Natural killer cell treated with Interleukin-12 subunit alpha and Interleukin-12 subunit beta and Interleukin-15 and Interleukin-18, amount 100 ng/mL, for 72 hours (primary cell): ENCODE data around the gene ANKMY1. TPM values are rescaled to one million over a fixed set of nuclear protein-coding genes. Genes with fewer than 3 reads are reported as not detected.

Source experiments
- ATAC-seq, 2 donors: fragments of 150-1000 bp; cut with Tn5 transposase in 1 of 2; sonication (Bioruptor Pico), chemical (Tn5 transposase) in 1 of 2; 2 replicates each; pipeline ENCODE4 v1.10.0; 2021
- DNase-seq: peaks from one replicate; pipeline ENCODE4 v3.0.0; 2022; ENCODE audit warnings: low spot score
- H3K27ac Mint-ChIP-seq, 2 donors: 1 replicate in 1 of 2; 2 replicates in 1 of 2; pipeline ENCODE4 v1.8.0; 2022; ENCODE audit warnings: mixed read lengths in 2 of 2, mild to moderate bottlenecking in 1 of 2, moderate library complexity in 1 of 2
- H3K27me3 Mint-ChIP-seq, 2 donors: 1 replicate in 1 of 2; 2 replicates in 1 of 2; pipeline ENCODE4 v1.8.0; 2022; ENCODE audit warnings: mixed read lengths in 2 of 2
- H3K36me3 Mint-ChIP-seq: one replicate; pipeline ENCODE4 v1.8.0; 2022; ENCODE audit warnings: mixed read lengths
- H3K4me1 Mint-ChIP-seq, 2 donors: 1 replicate in 1 of 2; 2 replicates in 1 of 2; pipeline ENCODE4 v1.8.0; 2022; ENCODE audit warnings: low read depth in 2 of 2, mixed read lengths in 2 of 2, mild to moderate bottlenecking in 1 of 2
- H3K4me3 Mint-ChIP-seq: one replicate; pipeline ENCODE4 v1.8.0; 2022; ENCODE audit warnings: mixed read lengths
- H3K9me3 Mint-ChIP-seq: 2 replicates; pipeline ENCODE4 v1.8.0; 2022; ENCODE audit warnings: mixed read lengths
- total RNA-seq, 2 donors: library from RNA; stranded (reverse); gene quantifications; one replicate each; pipeline ENCODE4 v1.2.3, GENCODE V29; 2022

ANKMY1 gene
- total RNA-seq, 2 donors from 2014 or later: 13.0 to 40.9 TPM

DNA sequence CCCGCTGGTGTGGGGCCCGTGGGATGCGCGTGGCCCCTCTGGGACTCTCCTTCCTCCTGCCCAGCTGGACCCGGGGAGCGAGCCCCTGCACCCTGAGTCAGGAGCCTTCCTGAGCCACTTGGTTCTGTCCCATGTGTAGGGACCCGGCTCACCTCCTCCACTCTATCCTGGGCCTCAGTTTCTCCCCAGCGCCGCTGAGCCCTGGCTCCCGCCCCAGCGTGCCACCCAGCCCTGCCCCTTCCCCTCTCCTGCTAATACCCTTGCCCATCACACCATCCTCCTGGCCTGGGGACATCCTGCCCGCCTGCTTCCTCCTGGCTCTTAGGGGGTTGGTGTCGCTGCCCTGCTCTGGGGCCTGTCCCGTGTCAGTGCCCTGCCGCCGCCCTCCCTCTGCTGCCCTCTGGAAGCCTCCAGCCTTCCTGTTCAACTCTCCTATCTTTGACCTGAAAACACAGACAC, 97.5 kb downstream of the ANKMY1 start:
- Mint-ChIP-seq H3K4me1 (no peaks in the 10 kb centered on the region), H3K27ac (no peak overlapping the region), H3K27me3 (peaks cover 0 to 3% of the 10 kb centered on the region in 2 donors), H3K36me3 (no peaks in the 10 kb centered on the region), H3K9me3 (no peaks in the 10 kb centered on the region), H3K4me3 (no peak overlapping the region)
- no peak for DNase-seq
- no peak for ATAC-seq

DNA sequence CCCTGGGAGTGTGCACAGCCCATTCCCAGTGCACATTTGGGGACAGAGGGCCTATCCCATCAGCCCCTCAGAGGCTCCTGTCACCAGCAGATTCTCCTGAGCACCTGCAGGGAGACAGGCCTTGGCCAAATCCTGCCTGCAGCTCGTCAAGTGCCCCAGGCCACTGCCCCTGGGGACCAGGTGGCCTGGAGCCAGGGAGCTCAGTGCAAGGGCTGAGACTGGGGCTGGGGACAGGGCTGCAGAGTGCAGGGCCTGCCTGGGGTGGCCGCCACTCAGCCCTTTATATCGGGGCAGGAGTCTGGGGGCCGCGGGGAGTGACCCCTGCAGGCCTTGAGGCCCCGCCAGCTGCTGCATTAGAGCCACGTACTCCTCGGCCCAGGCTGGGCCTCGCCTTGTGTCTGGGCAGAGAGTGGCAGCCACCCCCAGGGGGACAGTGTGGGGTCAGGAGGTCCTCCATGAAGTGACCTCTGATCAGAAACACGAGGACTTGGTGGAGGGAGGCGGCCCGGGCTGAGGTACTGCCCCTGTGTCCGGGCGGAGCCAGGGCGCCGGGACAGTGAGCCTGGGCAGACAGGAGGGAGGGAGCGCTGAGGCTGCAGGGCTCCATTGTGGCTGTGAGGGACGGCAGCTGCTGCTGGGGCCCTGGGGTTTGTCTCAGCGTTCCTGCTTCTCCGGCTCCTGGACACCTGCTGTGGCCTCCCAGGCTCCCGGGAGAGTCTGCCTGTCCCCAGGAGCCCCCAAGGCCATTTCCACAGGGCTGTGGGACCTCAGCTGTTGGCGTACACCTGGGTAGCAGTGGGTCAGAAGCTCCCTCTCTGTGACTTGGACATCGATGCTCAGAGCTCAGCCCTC, 98.2 kb downstream of the ANKMY1 start:
- Mint-ChIP-seq H3K4me1 (peaks cover 0 to 4% of the 10 kb centered on the region in 2 donors), H3K27me3 (peaks cover 5 to 8% of the 10 kb centered on the region in 2 donors), H3K27ac (no peak overlapping the region), H3K9me3 (no peaks in the 10 kb centered on the region), H3K36me3 (no peaks in the 10 kb centered on the region), H3K4me3 (no peak overlapping the region)
- ATAC-seq (no peak), DNase-seq (no peak)

DNA sequence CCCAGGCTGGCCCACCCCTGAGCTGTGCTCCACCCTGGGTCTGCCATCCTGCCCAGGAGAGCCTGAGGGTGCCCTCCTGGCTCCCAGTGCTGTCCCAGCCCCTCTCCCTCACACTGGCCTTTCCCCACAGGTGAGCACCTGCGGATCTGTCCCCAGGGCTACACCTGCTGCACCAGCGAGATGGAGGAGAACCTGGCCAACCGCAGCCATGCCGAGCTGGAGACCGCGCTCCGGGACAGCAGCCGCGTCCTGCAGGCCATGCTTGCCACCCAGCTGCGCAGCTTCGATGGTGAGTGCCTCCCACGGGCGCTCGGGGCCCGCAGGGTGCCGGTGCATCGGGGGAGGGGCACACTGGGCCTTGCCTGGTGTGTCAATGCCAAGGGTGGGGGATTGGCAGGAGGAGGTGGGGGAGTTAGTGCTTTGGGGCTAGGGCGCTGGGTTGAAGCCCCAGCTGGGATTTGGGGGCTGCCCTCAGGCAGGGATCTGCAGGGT, 98.8 kb downstream of the ANKMY1 start:
- ATAC-seq (no peak), DNase-seq (no peak)
- Mint-ChIP-seq H3K27ac (no peak overlapping the region), H3K4me1 (peaks cover 0 to 8% of the 10 kb centered on the region in 2 donors), H3K27me3 (peaks cover 9 to 10% of the 10 kb centered on the region in 2 donors), H3K36me3 (no peaks in the 10 kb centered on the region), H3K9me3 (no peaks in the 10 kb centered on the region), H3K4me3 (no peak overlapping the region)

DNA sequence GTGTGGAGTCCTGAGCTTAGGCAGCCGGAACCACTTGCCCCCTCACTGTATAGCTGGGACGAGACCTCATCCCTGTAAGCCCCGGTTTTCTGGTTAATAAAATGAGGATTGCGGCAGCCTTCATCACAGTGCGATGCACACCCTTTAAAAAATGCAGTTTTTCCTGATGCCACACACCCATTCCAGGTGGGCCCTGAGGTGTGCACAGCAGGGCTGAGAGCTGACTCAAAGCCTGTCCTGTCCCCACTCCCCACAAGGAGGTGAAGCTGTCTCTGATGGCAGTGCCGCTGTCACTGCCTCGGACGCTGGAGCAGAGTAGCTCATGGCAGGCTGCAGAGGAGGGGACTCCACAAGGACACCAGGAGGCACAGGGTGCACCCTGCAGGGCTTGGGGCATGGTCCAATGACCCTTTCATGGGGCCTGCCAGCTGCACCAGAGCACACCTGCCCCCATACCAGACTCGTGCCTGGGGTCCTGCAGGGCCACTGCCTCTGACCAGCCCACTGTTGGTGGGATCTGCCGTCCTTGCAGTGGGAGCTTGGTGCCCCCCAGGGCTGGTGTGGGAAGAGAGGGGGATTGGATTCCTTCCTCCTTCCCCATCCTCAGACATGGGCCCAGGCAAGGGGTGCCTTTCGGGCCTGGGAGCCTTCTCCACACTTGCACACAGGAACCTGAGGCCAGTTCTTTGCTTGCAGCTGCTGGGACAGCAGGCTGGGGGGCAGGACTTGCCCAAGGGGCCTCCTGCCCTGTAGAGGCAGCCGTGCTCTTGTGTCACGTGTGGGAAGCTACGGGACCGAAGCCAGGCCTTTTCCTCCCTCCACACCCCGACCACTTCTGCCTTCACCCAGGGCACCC, 99.5 kb downstream of the ANKMY1 start:
- Mint-ChIP-seq H3K4me1 (peaks cover 0 to 9% of the 10 kb centered on the region in 2 donors), H3K27me3 (peaks cover 9 to 10% of the 10 kb centered on the region in 2 donors), H3K27ac (no peak overlapping the region), H3K36me3 (no peaks in the 10 kb centered on the region), H3K4me3 (no peak overlapping the region), H3K9me3 (no peaks in the 10 kb centered on the region)
- DNase-seq: no peak
- ATAC-seq: no peak

DNA sequence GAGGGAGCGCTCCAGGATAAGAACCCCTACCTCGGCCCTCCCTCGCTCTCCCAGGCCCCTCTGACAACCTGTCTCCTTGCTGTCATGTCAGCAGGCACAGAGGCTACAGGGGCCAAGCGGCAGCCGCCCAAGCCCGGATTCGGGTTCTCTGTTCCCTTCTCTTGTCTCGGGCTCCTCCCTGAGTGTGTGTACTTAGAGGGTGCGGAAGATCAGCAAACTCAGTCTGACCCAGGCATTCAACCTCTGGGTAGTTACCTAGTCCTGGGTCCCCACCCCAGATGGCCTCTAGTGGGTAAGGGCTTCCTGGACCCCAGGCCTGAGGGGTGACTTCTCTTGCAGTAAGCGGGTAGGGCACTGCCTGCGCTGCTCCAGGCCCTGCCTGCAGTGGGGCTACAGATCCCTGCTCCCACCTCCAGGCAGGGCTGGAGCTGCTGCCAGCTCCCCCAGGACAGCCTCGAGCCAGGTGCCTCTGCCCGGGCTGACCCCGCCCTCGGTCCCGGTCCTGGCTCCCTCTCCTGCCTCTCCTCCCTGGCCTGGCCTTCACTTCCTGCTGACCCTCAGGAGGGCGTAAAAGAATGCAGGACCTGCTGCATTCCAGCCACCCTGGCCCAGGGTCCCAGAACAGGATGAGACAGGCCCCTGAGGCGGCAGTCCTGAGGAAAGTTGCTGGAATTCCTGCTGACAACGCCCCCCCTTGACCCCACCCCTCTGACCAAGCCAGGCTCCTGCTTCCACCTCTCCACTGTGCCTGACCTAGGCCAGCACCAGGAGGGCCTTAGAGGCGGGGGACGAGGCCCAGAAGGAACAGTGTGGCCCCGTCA, 100.4 kb downstream of the ANKMY1 start:
- H3K9me3 Mint-ChIP-seq: no peaks in the 10 kb centered on the region
- ATAC-seq (no peak), DNase-seq (no peak)
- no peaks in the 10 kb centered on the region for H3K36me3 Mint-ChIP-seq
- no peak overlapping the region for H3K4me3 Mint-ChIP-seq
- H3K27me3 Mint-ChIP-seq: peaks cover 9 to 10% of the 10 kb centered on the region in 2 donors
- peaks cover 0 to 9% of the 10 kb centered on the region in 2 donors for H3K4me1 Mint-ChIP-seq
- no peak overlapping the region for H3K27ac Mint-ChIP-seq

DNA sequence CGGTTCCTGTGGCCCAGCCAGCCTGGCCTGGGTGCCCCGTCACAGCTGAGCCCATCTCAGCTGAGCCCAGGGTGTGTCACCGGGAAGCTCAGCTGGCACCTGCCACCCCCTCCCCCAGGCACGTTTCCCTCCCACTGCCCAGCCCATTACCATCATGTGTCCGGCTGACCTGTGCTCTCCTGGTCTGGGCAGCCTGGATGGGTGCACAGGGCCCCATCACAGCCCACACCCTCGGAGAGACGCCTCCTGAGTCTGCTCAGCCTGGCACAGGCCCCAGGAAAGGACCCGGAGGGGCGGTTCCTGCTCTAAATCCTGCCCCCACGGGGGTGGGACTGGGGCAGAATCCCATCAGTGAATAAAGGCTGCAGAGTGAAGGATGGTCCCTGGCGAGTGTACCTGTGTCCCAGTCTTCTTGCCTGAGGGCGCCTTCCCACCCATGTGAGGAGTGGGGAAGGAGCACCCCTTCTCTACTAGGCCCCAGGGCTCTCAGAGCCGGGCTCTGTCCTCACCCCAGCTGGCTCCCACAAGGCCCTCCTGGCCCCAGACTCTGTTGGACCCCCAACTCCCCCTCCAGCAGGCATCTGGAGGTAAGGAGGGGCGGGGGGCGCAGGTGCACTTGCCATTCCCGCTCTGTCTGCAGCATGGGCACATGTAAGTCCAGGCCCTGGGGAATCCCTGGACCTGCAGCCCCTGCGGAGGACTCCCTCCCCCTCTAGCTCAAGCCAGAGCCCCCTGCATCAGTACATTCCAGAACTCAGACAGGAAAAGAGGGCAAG, 101.2 kb downstream of the ANKMY1 start:
- DNase-seq (no peak), ATAC-seq (no peak)
- no peak overlapping the region for H3K27ac Mint-ChIP-seq
- no peaks in the 10 kb centered on the region for H3K36me3 Mint-ChIP-seq
- no peak overlapping the region for H3K4me3 Mint-ChIP-seq
- H3K27me3 Mint-ChIP-seq: peaks cover 10 to 14% of the 10 kb centered on the region in 2 donors
- no peaks in the 10 kb centered on the region for H3K9me3 Mint-ChIP-seq
- H3K4me1 Mint-ChIP-seq: peaks cover 0 to 14% of the 10 kb centered on the region in 2 donors

DNA sequence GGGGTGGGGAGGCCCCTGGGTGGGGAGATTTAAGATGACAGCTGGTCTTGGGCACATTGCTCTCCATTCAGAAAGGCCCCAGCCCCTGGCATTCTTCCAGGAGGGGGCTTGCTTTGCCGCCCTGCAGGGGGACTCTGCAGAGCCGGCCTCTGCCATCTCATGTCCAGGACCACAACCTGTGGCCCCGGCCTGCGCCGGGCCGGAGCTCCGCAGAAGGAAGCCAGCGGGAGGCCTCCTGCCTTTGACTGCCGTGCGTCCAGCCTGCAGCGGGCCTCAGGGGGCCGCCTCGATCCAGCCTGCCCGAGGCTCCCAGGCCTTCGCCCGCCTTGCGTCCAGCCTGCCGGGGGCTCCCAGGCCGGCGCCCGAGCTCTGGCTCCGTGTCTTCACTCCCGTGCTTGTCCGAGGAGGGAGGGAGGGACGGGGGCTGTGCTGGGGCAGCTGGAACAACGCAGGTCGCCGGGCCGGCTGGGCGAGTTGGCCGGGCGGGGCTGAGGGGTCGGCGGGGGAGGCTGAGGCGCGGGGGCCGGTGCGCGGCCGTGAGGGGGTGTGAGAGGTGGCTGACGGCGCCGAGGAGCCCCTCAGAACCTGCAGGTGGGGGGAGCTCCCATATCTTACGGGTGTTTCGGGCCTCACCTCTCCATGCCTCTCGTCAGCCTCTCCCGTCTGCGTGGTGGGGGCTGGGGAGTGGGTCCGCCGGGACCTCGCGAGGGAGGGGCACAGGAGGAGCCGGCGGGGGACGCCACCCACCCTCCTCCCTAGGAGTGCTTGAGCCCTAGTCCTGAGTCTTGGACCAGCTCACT, 101.9 kb downstream of the ANKMY1 start:
- Mint-ChIP-seq H3K4me1 (peaks cover 0 to 14% of the 10 kb centered on the region in 2 donors), H3K27ac (no peak overlapping the region), H3K4me3 (no peak overlapping the region), H3K9me3 (no peaks in the 10 kb centered on the region), H3K27me3 (peaks cover 10 to 16% of the 10 kb centered on the region in 2 donors), H3K36me3 (no peaks in the 10 kb centered on the region)
- DNase-seq (no peak), ATAC-seq (no peak)

DNA sequence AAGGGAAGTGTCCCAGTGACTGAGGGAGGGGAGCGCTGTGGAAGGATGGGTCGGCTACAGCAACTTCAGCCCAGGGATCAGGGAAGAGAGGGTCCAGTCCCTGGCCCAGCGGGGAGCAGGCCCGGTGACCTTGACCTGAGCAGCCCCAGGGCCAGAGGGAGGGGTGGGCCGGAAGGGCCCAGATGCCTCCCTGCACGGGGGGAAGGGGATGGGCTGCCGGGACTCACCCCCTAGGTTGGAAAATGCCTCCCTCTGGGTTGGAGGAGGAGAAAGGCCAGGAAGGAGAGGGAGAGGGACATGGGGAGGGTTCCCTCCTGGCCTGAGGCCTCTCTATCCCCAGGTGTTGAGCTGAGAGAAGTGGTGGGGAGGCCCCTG, 102.5 kb downstream of the ANKMY1 start:
- Mint-ChIP-seq H3K4me1 (peaks cover 0 to 14% of the 10 kb centered on the region in 2 donors), H3K27me3 (peaks cover 10 to 19% of the 10 kb centered on the region in 2 donors), H3K4me3 (no peak overlapping the region), H3K27ac (no peak overlapping the region), H3K9me3 (no peaks in the 10 kb centered on the region), H3K36me3 (no peaks in the 10 kb centered on the region)
- no peak for ATAC-seq
- DNase-seq: no peak

DNA sequence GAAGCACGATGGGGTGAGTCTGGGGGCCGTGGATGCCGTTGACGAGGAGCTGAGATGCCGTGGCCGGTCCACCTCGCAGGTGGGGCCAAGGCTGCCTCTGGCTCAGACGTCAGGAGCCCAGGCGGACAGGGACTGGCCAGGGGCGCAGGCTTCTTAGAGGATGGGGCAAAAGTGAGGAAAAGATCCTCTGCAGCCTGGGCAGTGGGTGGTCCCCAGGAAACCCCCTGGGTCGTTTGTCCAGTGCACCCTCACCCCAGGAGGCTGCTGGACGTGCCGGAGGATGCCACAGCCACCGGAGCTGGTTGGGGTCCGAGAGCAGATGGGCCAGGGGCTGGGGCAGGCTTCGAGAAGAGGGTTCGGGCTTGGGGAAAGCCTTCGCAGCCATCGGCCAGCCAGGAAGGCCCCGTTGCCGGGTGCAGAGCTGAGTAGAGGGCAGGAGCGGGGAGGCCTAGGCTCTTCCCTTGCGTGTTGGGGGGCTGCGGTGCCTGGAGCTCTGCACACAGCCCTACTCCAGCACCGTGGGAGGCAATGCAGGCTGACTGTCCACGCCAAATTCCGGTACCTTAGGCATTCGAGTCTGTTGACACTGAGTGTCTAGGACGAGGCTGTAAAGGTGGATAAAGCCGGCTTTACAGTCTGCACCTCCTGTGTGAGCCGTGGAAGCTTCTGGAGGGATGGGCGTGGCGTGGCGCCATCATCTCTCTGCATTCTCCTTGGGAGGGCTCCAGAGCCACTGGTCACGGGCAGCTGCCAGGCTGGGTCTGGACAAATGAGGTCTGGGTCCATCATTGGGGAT, 103.5 kb downstream of the ANKMY1 start:
- ATAC-seq: no peak
- DNase-seq: no peak
- Mint-ChIP-seq H3K27me3 (peaks cover 10 to 27% of the 10 kb centered on the region in 2 donors), H3K4me1 (peaks cover 0 to 14% of the 10 kb centered on the region in 2 donors), H3K9me3 (no peaks in the 10 kb centered on the region), H3K4me3 (peak overlapping the region; percentile 45), H3K36me3 (no peaks in the 10 kb centered on the region), H3K27ac (no peak overlapping the region)

DNA sequence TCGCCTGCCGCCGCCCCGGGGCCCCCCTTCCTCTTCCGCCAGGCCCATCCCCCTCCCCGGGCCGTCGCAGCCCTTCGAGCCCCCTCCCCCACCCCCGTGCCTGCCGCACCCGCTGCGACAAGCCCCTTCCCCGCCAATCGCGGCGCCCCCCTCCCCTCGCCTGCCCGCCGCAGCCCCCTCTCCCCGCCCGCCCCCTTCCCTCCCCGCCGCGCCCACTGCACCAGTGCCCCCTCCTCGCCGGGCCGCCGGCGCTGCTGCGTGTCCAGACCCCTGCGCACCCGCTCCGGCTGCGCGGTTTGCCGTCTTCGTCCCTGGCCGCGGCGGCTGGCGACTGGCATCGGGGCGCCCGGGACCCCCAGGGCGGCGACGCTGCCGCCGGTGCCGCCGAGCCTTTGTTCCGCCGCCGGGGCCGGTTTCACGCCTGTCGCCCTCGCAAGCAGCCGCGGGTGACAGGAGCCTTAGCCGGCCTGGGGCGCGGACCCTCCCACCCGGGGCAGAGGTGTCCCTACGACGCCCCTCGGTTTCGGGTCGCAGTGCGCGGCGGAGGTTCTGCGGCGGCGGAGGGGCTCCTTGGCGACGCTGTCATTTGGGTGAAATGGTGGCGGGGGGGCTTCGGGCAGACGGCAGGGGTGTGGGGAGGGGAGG, 104.2 kb downstream of the ANKMY1 start:
- Mint-ChIP-seq H3K9me3 (no peaks in the 10 kb centered on the region), H3K4me3 (peak overlapping the region; percentile 45), H3K27me3 (peaks cover 10 to 27% of the 10 kb centered on the region in 2 donors), H3K36me3 (no peaks in the 10 kb centered on the region), H3K27ac (no peak overlapping the region), H3K4me1 (peaks cover 0 to 14% of the 10 kb centered on the region in 2 donors)
- no peak for ATAC-seq
- no peak for DNase-seq
